Lung (tissue), 12 donors: ENCODE results near the gene COPG1. TPM values are rescaled to one million over a fixed set of nuclear protein-coding genes. Genes with fewer than 3 reads are reported as not detected.

Source experiments
- ATAC-seq: fragments of 200-7000 bp; cut with Tn5 transposase; one replicate; pipeline ENCODE4 v1.9.1; 2020; ENCODE audit warnings: moderate number of reproducible peaks; ENCODE audit not compliant: insufficient read depth, low FRiP score
- DNase-seq, 3 donors: peaks; one replicate each; pipeline ENCODE4 v3.0.0-alpha.2; 2013 to 2017
- H3K27ac ChIP-seq, 2 donors: one replicate each; pipeline ENCODE4 v1.5.1; 2013; ENCODE audit warnings: mild to moderate bottlenecking in 2 of 2, moderate library complexity in 2 of 2, control low read depth in 1 of 2, inconsistent platforms in 1 of 2, low read depth in 1 of 2, low read length in 1 of 2
- H3K27me3 ChIP-seq, 3 donors: one replicate each; pipeline ENCODE4 v1.5.1; 2013; ENCODE audit warnings: low read length in 2 of 3; ENCODE audit not compliant: control insufficient read depth in 3 of 3, insufficient read depth in 3 of 3
- H3K36me3 ChIP-seq, 4 donors: one replicate each; pipeline ENCODE4 v1.5.1; 2013; ENCODE audit warnings: low read length in 4 of 4, mild to moderate bottlenecking in 1 of 4, moderate library complexity in 1 of 4; ENCODE audit not compliant: control insufficient read depth in 4 of 4, insufficient read depth in 4 of 4
- H3K4me1 ChIP-seq, 5 donors: one replicate each; pipeline ENCODE4 v1.5.1; 2013; ENCODE audit warnings: low read length in 5 of 5, mild to moderate bottlenecking in 2 of 5, moderate library complexity in 1 of 5; ENCODE audit not compliant: control insufficient read depth in 5 of 5, insufficient read depth in 5 of 5
- H3K4me3 ChIP-seq: one replicate; pipeline ENCODE4 v1.5.1; 2013; ENCODE audit warnings: mild to moderate bottlenecking, control low read depth, moderate library complexity
- H3K9ac ChIP-seq, 2 donors: one replicate each; pipeline ENCODE4 v1.5.1; 2013; ENCODE audit warnings: low read length in 2 of 2, control low read depth in 1 of 2; ENCODE audit not compliant: insufficient read depth in 1 of 2
- H3K9me3 ChIP-seq, 4 donors: one replicate each; pipeline ENCODE4 v1.5.1; 2013; ENCODE audit warnings: low read length in 3 of 4, mild to moderate bottlenecking in 1 of 4, moderate library complexity in 1 of 4; ENCODE audit not compliant: control insufficient read depth in 4 of 4, insufficient read depth in 3 of 4
- WGBS, 2 donors: extraction: QIAGEN DNeasy Blood & Tissue Kit; methylation state at CpG; one replicate each; pipeline ENCODE4 v1.1.7; 2013; 5-methylcytosine and 5-hydroxymethylcytosine counted together
- polyA plus RNA-seq, 2 donors: library from polyadenylated mRNA; stranded (reverse); fragments of 200-250 nt; gene quantifications; one replicate each; pipeline ENCODE4 v1.2.1, GENCODE V29; 2013
- total RNA-seq, 2 donors: library from RNA; depleted of rRNA in 1 of 2; stranded (reverse); fragments of >200 nt in 1 of 2; gene quantifications; one replicate each; pipeline ENCODE4 v1.2.1, GENCODE V29; 2014 to 2021
- TF ChIP-seq, protein P1 (sequence below): IDR thresholded peaks from 2 replicates; pipeline ENCODE4 v1.5.1; 2012; ENCODE audit warnings: mild to moderate bottlenecking; ENCODE audit errors: control extremely low read depth, extremely low read depth
- donor health status: control.
- donor health status: control.
- donor health status: Bipolar disorder and iron deficiency.
- donor health status: healthy.
- donor health status: DM: yes; HTN: yes; CAD: no.

COPG1 gene
- total and polyA plus RNA-seq, 4 donors, result 126 to 234 (median 146) TPM

DNA sequence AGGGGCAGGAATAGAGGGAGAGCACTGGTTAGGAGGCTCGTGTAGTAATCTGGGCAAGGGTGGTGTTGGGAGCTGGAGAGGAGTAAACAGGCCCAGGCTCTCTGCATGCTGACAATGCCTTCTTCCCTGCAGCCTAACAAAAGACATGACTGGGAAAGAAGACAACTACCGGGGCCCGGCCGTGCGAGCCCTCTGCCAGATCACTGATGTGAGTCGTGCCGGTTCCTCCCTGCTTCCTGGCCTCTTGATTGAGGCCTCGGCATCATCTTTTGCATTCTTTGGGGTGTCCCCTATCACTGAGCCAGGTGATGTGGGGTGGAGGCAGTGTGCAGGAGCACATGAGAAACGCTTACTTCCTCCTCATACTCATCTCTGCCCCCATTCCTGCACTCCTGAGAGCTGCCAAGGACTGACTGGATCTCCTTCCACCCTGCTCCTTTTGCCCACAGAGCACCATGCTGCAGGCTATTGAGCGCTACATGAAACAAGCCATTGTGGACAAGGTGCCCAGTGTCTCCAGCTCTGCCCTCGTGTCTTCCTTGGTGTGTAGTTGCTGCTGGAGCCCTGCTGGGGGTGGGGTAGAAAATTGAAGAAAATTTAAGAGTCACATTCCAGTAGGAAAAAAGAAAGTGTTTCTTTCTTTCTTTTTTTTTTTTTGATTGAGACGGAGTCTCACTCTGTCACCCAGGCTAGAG lies 5.3 kb downstream of the COPG1 start:
- Histone ChIP-seq H3K4me3 (no peak overlapping the region), H3K9me3 (no peaks in the 10 kb centered on the region), H3K9ac (no peak overlapping the region), H3K27me3 (no peaks in the 10 kb centered on the region), H3K27ac (no peak overlapping the region), H3K4me1 (peaks cover 0 to 7% (median 0%) of the 10 kb centered on the region in 5 donors), H3K36me3 (peaks cover 28 to 66% (median 58%) of the 10 kb centered on the region in 4 donors)
- TF ChIP-seq, protein P1, sequence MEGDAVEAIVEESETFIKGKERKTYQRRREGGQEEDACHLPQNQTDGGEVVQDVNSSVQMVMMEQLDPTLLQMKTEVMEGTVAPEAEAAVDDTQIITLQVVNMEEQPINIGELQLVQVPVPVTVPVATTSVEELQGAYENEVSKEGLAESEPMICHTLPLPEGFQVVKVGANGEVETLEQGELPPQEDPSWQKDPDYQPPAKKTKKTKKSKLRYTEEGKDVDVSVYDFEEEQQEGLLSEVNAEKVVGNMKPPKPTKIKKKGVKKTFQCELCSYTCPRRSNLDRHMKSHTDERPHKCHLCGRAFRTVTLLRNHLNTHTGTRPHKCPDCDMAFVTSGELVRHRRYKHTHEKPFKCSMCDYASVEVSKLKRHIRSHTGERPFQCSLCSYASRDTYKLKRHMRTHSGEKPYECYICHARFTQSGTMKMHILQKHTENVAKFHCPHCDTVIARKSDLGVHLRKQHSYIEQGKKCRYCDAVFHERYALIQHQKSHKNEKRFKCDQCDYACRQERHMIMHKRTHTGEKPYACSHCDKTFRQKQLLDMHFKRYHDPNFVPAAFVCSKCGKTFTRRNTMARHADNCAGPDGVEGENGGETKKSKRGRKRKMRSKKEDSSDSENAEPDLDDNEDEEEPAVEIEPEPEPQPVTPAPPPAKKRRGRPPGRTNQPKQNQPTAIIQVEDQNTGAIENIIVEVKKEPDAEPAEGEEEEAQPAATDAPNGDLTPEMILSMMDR, result no peak
- no peak for DNase-seq
- 90 to 91% methylated on average over 12 of the region's 12 CpGs for WGBS, 2 donors
- ATAC-seq, result no peak

DNA sequence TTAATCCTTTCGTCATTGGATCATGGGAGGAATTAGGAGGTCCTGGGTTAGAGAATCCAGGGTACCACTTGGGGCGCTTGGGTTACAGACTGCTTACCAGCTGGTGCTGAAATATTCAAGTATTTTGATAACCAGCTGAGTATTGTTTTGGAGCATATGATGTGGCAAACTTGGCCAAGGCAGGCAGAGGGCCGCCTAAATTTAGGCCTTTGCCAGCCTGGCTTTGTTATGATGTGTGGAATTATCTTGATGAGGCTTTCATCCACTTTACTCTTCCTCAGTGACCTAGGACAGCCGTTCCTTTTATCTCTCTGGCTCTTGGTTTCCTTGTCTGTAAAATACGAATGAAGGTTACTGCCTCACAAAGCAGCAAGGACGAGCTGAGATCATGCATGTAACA lies 6.9 kb downstream of the COPG1 start:
- no peak overlapping the region for H3K27ac ChIP-seq
- no peak for DNase-seq
- H3K9me3 ChIP-seq, result no peaks in the 10 kb centered on the region
- no peaks in the 10 kb centered on the region for H3K27me3 ChIP-seq
- H3K4me1 ChIP-seq, result no peaks in the 10 kb centered on the region
- H3K36me3 ChIP-seq, result peaks cover 42 to 82% (median 71%) of the 10 kb centered on the region in 4 donors
- 89 to 96% methylated on average over 6 of the region's 6 CpGs for WGBS, 2 donors
- ATAC-seq, result no peak
- no peak overlapping the region for H3K4me3 ChIP-seq
- H3K9ac ChIP-seq, result no peak overlapping the region
- TF ChIP-seq, protein P1, result no peak

DNA sequence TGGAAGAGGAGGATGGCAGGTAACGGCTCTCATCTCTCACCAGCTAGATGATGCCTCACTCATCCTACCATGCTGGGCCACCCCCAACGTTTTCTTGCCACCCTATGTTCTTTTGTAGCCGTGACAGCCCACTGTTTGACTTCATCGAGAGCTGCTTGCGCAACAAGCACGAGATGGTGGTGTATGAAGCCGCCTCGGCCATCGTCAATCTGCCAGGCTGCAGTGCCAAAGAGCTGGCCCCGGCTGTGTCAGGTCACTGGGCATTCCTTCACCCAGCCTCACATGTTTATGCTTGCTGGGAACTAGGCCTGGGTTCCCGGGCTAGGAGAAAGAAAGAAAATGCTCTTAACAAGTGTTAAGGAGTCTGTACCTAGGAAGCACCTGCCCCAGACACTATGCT lies 8.2 kb downstream of the COPG1 start:
- H3K4me1 ChIP-seq, result no peaks in the 10 kb centered on the region
- H3K9ac ChIP-seq, result no peak overlapping the region
- 80 to 90% methylated on average over 11 of the region's 11 CpGs for WGBS, 2 donors
- H3K27ac ChIP-seq, result no peak overlapping the region
- no peaks in the 10 kb centered on the region for H3K27me3 ChIP-seq
- H3K4me3 ChIP-seq, result no peak overlapping the region
- H3K36me3 ChIP-seq, result peaks cover 41 to 83% (median 66%) of the 10 kb centered on the region in 4 donors
- no peaks in the 10 kb centered on the region for H3K9me3 ChIP-seq
- TF ChIP-seq, protein P1, result no peak
- ATAC-seq, result no peak
- DNase-seq, result no peak
